HepG2 (cell line): Measurements from ENCODE around the gene SBNO2. TPM values are rescaled to one million over a fixed set of nuclear protein-coding genes. Genes with fewer than 3 reads are reported as not detected.

Experiments used
- BCL6 ChIP-seq: IDR thresholded peaks from 2 replicates; pipeline ENCODE4 v1.6.1; 2016; ENCODE audit warnings: missing genetic modification reagents, missing compliant biosample characterization
- CREB1 ChIP-seq, 2 experiments: fragments of 450-650 bp in 1 of 2; IDR thresholded peaks; 2 replicates each; pipeline ENCODE4 v1.6.1; 2016 to 2017; ENCODE audit warnings: control low read depth in 1 of 2, mild to moderate bottlenecking in 1 of 2, missing compliant biosample characterization in 1 of 2, missing genetic modification characterization in 1 of 2
- DNMT1 ChIP-seq: sonication (generic); formaldehyde crosslinking; IDR thresholded peaks from 2 replicates; pipeline ENCODE4 v1.5.1; 2020; ENCODE audit warnings: mild to moderate bottlenecking, missing genetic modification reagents
- ELF3 ChIP-seq: IDR thresholded peaks from 2 replicates; pipeline ENCODE4 v1.6.1; 2016; ENCODE audit warnings: missing genetic modification reagents, missing compliant biosample characterization
- ERF ChIP-seq: IDR thresholded peaks from 2 replicates; pipeline ENCODE4 v1.6.1; 2018; ENCODE audit warnings: missing biosample characterization, missing genetic modification reagents
- GPN1 ChIP-seq: sonication (generic); formaldehyde crosslinking; IDR thresholded peaks from 2 replicates; pipeline ENCODE4 v1.5.1; 2020; ENCODE audit warnings: missing genetic modification reagents, borderline replicate concordance
- HBP1 ChIP-seq: IDR thresholded peaks from 2 replicates; pipeline ENCODE4 v1.6.1; 2016; ENCODE audit warnings: low read depth, control low read depth
- HMG20A ChIP-seq: IDR thresholded peaks from 2 replicates; pipeline ENCODE4 v1.6.1; 2016; ENCODE audit warnings: borderline replicate concordance
- IKZF1 ChIP-seq: fragments of 450-650 bp; IDR thresholded peaks from 2 replicates; pipeline ENCODE4 v1.7.1; 2016
- MAX ChIP-seq: IDR thresholded peaks from 2 replicates; pipeline ENCODE4 v1.6.1; 2012; ENCODE audit warnings: inconsistent platforms
- NCOA5 ChIP-seq: sonication (generic); formaldehyde crosslinking; IDR thresholded peaks from 2 replicates; pipeline ENCODE4 v1.4.0; 2020; ENCODE audit warnings: missing genetic modification reagents
- NR1H2 ChIP-seq: sonication (generic); formaldehyde crosslinking; IDR thresholded peaks from 2 replicates; pipeline ENCODE4 v1.8.1; 2022; ENCODE audit warnings: low read depth, missing genetic modification reagents, borderline replicate concordance
- PHB2 ChIP-seq: fragments of 450-650 bp; IDR thresholded peaks from 2 replicates; pipeline ENCODE4 v1.6.1; 2018; ENCODE audit not compliant: partially characterized antibody
- RFX1 ChIP-seq: fragments of 450-650 bp; IDR thresholded peaks from 2 replicates; pipeline ENCODE4 v1.6.1; 2017
- RFXAP ChIP-seq: sonication (generic); formaldehyde crosslinking; IDR thresholded peaks from 2 replicates; pipeline ENCODE4 v1.4.0; 2020; ENCODE audit warnings: missing genetic modification reagents, borderline replicate concordance
- SAP130 ChIP-seq: IDR thresholded peaks from 2 replicates; pipeline ENCODE4 v1.6.1; 2016; ENCODE audit warnings: low read depth
- SOX5 ChIP-seq: IDR thresholded peaks from 2 replicates; pipeline ENCODE4 v1.6.1; 2016; ENCODE audit warnings: borderline replicate concordance
- SUZ12 ChIP-seq: fragments of 150-350 bp; IDR thresholded peaks from 2 replicates; pipeline ENCODE4 v1.6.1; 2014; ENCODE audit warnings: low read depth, low read length
- YEATS2 ChIP-seq: sonication (generic); formaldehyde crosslinking; IDR thresholded peaks from 2 replicates; pipeline ENCODE4 v1.4.0; 2020; ENCODE audit warnings: missing genetic modification reagents, borderline replicate concordance
- ZBTB42 ChIP-seq: sonication (generic); formaldehyde crosslinking; IDR thresholded peaks from 2 replicates; pipeline ENCODE4 v1.5.0; 2020; ENCODE audit warnings: mild to moderate bottlenecking, missing genetic modification reagents
- ZBTB7B ChIP-seq: sonication (generic); formaldehyde crosslinking; IDR thresholded peaks from 2 replicates; pipeline ENCODE4 v1.4.0; 2020; ENCODE audit warnings: missing genetic modification reagents
- ZHX1 ChIP-seq: sonication (generic); formaldehyde crosslinking; IDR thresholded peaks from 2 replicates; pipeline ENCODE4 v1.8.1; 2022; ENCODE audit warnings: low read depth, mild to moderate bottlenecking, missing genetic modification reagents
- ZNF10 ChIP-seq: sonication (generic); formaldehyde crosslinking; IDR thresholded peaks from 2 replicates; pipeline ENCODE4 v1.4.0; 2020; ENCODE audit warnings: mild to moderate bottlenecking, low read depth, missing genetic modification reagents, borderline replicate concordance
- ZNF326 ChIP-seq: sonication (generic); formaldehyde crosslinking; IDR thresholded peaks from 2 replicates; pipeline ENCODE4 v1.4.0; 2020; ENCODE audit warnings: missing genetic modification reagents, borderline replicate concordance
- ZNF431 ChIP-seq: sonication (generic); formaldehyde crosslinking; IDR thresholded peaks from 2 replicates; pipeline ENCODE4 v1.9.0; 2022; ENCODE audit warnings: missing genetic modification reagents, low read depth, mild to moderate bottlenecking, borderline replicate concordance
- ZNF607 ChIP-seq: sonication (generic); formaldehyde crosslinking; IDR thresholded peaks from 2 replicates; pipeline ENCODE4 v1.5.1; 2020; ENCODE audit warnings: missing genetic modification reagents, mild to moderate bottlenecking, borderline replicate concordance
- ZNF652 ChIP-seq: IDR thresholded peaks from 2 replicates; pipeline ENCODE4 v1.6.1; 2016; ENCODE audit warnings: low read depth, borderline replicate concordance
- ZNF672 ChIP-seq: sonication (generic); formaldehyde crosslinking; IDR thresholded peaks from 2 replicates; pipeline ENCODE4 v1.8.1; 2022; ENCODE audit warnings: missing genetic modification reagents
- ZNF776 ChIP-seq: sonication (generic); formaldehyde crosslinking; IDR thresholded peaks from 2 replicates; pipeline ENCODE4 v1.4.0; 2020; ENCODE audit warnings: mild to moderate bottlenecking, missing genetic modification reagents
- ZNF782 ChIP-seq: sonication (generic); formaldehyde crosslinking; IDR thresholded peaks from 2 replicates; pipeline ENCODE4 v1.4.0; 2020; ENCODE audit warnings: missing genetic modification reagents, mild to moderate bottlenecking, borderline replicate concordance
- polyA plus RNA-seq, 8 experiments: library from polyadenylated mRNA; depleted of rRNA in 3 of 8; stranded (reverse) in 7 of 8; unstranded in 1 of 8; fragments of >200 nt; fragmentation: Illumina TruSeq in 4 of 8; extraction: Trizol in 4 of 8; gene quantifications; 2 replicates each; pipeline versions ENCODE4 v1.2.1 to v1.2.3, GENCODE V29; 2011 to 2016; ENCODE audit warnings: low read depth in 4 of 8, missing spikeins in 1 of 8, mixed read lengths in 1 of 8; ENCODE audit not compliant: insufficient read depth in 1 of 8
- total RNA-seq, 5 experiments: library from RNA; depleted of rRNA; stranded (reverse); fragments of >200 nt; fragmentation: Illumina TruSeq; extraction: Trizol; gene quantifications; 2 replicates each; pipeline ENCODE4 v1.2.3, GENCODE V29; 2016; ENCODE audit warnings: low read depth in 1 of 5

The SBNO2 gene
- total and polyA plus RNA-seq, 2 of the 13 experiments (the other 11 are each of a cell fraction or from before 2014, with no cell fraction given) = 8.6 to 10.4 TPM

GRCh38 chr19:1183543-1184172, 9.6 kb upstream of the SBNO2 start (continued):
- TF ChIP-seq ZHX1 (CRISPR knock-in tag) (peak; percentile 45; the same call in 1 of the 2 replicates), ZNF782 (CRISPR knock-in tag) (no peak), ZBTB7B (CRISPR knock-in tag) (peak; percentile 70; the same call in 1 of the 2 replicates), ZNF652 (CRISPR knock-in tag) (no peak), ZNF10 (no peak), NCOA5 (no peak), ZNF326 (CRISPR knock-in tag) (no peak), SOX5 (peak; percentile 38; the same call in 1 of the 2 replicates), RFXAP (CRISPR knock-in tag) (no peak), ZBTB42 (CRISPR knock-in tag) (no peak), DNMT1 (CRISPR knock-in tag) (peak; percentile 63; the same call in 1 of the 2 replicates), PHB2 (no peak), YEATS2 (no peak), ZNF607 (CRISPR knock-in tag) (peak; percentile 73; the same call in 1 of the 2 replicates), MAX (peak; percentile 50; the same call in 1 of the 2 replicates), IKZF1 (no peak), ZNF672 (no peak), NR1H2 (CRISPR knock-in tag) (no peak), ZNF431 (no peak), SUZ12 (no peak), ELF3 (CRISPR knock-in tag) (peak; percentile 81), SAP130 (CRISPR knock-in tag) (peak; percentile 72), ERF (CRISPR knock-in tag) (0 out of 2 replicates have a peak, but pooled peaks have one; percentile 38), GPN1 (no peak), HBP1 (CRISPR knock-in tag) (no peak), ZNF776 (CRISPR knock-in tag) (peak; percentile 41; the same call in 1 of the 2 replicates), HMG20A (CRISPR knock-in tag) (peak; percentile 21; the same call in 1 of the 2 replicates), CREB1 (IDR thresholded peaks at IDR 0.05) (peak; percentile 38; the same call in 1 of the 2 replicates), CREB1 (CRISPR knock-in tag; IDR thresholded peaks at IDR 0.05) (no peak), RFX1 (no peak), BCL6 (CRISPR knock-in tag) (peak; percentile 41; the same call in 1 of the 2 replicates)
